GM12801 (cell line): Measurements from ENCODE around the gene SORL1.

ENCODE experiments used
- CTCF ChIP-seq: IDR thresholded peaks from one replicate; pipeline ENCODE4 v1.5.1; 2011; ENCODE audit warnings: control low read depth; ENCODE audit not compliant: insufficient read length; ENCODE audit errors: extremely low read depth

SORL1 gene

DNA sequence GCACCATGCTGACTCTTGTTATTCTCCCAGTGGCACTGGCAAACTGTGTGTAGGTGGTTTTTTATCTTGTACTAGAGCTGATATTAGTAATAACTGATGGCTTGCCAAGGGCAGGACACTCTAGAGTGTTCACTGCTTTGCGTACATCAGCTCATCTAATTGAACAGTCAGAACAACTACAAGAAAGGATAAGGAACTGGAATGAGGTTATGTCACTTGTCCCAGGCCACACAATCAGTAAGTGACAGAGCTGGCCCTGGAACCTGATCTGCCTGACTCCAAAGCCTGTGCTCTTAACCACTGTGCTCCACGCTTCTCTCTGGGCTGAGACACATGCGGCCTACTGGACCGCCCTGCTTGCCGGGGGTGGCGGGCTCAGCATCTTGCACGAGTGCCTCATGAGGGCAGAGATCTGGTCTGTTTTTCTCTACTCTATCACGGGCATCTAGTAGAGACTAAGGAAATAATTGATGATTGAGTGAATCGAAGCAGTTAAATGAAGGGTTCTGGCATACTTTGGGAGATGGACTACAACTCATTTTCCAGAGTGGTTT lies 156.5 kb downstream of the SORL1 start:
- TF ChIP-seq CTCF = no peak

DNA sequence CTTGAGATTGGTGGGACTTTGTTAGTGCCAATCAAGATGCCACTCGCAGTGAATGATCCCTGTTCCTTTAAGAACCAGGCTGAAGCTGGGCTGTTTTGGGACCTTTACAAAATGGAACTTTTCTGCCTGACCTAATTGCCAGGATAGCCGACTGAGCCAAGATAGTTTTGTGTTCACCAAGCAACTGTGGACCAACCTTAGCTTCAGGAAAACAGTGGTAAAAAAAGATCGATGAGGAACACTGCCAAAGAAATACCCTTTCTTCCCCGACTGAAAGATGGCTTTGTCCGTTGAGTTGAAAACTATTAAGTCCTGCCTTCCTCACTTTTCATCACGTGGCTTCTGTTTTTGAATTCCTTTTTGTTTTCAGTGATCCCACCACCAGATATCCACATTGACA lies 158.6 kb downstream of the SORL1 start:
- TF ChIP-seq CTCF = no peak

DNA sequence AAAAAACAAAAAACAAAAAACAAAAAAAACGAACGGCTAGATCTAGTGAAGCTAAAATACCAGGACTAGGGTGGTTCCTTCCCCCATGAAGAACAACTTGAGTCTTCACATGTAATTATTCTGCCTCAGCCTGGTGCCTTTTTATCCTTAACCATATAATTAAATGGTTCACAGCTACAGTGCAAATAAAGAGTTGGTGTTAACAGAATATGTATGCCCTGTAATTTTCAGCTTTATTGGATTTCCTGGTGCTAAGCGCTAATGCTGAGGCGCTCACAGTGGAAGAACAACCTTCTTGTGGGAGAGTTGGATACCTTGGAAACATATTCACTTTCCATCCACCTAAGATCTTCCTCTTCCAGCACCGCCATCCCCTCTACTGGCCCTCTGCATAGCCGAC lies 159.1 kb downstream of the SORL1 start:
- TF ChIP-seq CTCF = no peak

GRCh38 chr11:121613724-121614123 lies 161.6 kb downstream of the SORL1 start:
- TF ChIP-seq CTCF = no peak

DNA sequence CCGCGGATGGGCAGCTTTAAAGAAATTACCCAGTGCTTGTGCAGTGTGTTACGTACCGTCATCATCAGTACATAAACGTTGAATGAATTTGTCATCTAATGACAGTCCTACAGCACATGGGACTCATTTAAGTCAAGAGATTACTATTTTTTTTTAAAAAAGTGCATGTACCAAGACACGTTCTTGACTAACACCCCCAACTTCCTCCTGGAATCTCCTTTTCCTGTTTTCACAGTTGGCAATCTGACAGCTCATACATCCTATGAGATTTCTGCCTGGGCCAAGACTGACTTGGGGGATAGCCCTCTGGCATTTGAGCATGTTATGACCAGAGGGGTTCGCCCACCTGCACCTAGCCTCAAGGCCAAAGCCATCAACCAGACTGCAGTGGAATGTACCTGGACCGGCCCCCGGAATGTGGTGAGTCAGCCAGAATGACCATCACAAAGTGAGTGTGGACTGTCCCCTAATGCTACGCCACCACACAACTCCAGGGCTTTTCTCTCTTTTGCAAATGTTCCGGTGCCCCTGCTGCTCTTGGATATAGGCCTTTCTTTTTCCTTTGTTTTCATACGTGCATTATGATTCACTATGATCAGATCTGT lies 162.6 kb downstream of the SORL1 start:
- no peak for TF ChIP-seq CTCF

DNA sequence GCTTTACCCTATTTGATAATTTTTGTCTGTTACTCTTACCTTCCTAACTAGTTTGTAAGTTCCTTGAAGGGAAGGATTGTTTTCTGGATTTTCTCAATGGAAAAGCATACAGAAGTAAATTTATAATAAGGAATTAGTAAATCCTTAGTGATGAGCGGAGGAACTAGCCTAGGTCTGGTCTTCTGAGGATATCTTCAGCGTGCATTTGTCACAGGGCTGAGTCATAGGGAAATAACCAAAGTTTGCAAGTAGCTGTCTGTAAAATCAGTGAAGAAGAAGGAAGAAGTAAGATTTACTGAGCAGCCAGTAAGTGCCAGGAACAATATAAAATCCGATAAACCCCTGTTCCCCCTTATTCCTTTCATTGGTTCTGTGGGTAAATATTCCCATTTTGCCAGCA lies 163.4 kb downstream of the SORL1 start:
- no peak for TF ChIP-seq CTCF

DNA sequence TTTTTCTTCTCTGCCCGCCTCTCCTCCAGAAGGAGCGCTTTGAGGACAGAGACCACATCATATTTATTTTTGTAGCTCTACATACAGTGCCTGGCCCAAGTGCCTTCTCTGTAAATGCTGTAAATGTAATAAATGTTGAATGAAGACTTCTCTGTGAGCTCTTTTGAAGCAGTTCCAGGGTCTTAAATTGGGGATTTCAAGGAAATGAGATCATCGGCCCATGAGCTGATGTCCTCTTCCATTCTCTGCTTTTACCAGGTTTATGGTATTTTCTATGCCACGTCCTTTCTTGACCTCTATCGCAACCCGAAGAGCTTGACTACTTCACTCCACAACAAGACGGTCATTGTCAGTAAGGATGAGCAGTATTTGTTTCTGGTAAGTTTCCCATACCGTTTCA lies 166.4 kb downstream of the SORL1 start:
- no peak for TF ChIP-seq CTCF
